GM21825 (cell line): ENCODE measurements around the gene CCT6B.

Experiments
- ATAC-seq: cut with Tn5 transposase; IDR thresholded peaks from one replicate; pipeline ENCODE4 v1.9.1; 2021; ENCODE audit warnings: mild to moderate bottlenecking, moderate library complexity; ENCODE audit not compliant: unreplicated experiment

CCT6B gene

DNA sequence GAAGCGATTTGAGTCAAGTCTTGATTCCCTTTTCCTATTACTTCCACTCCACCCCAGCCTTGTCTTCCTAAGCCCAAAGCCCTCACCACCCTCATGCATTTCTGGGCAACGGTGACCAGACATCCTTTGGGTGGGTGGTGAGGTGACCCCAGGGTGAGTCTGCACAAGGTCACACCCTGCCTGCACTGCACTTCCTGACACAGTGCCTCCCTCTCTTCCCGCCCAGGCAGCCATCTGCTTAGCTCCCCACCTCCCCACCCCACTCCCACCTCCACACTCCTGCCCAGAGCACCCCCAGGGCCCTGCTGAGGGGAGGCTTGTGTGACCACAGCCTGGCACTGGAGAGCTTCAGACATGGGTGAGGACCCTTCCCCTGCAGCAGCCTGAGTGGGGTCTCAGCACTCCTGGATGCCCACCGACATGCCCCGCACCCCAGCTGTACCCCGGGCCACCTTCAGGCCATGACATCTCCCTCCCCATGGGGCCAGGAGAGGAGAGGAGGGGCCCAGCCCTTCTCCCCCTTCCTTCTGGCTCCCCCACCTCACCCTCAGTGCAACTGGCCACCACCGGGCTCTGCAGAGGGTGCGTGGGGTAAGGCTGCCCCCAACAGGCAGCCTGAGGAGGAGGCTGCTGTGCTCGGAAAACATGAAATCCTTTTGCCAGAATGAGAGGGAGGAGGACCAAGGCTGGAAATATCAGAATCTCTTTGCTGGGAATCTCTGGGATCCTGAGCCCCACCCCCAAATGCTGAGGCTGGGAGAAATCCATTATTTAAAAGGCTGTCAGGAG, 68.6 kb downstream of the CCT6B start:
- no peak for ATAC-seq

DNA sequence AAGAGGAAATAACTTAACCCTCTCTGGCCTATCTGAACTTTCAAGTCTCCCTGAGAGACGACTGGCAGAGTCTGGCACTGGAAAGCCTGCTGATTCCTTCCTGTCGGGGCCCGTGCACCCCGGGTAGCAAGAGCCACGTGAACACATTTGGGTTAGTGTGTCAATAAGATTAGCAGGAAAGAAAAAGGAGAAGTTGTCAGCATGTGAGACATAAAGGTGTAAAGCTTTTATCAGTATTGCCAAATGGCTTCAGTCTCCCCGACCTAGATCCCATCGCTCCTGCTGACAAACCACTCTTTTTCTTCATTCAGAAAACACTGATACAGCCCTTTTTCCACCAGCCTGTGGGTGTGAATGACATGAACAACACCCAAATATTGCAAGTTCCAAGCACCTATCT, 74.4 kb downstream of the CCT6B start:
- no peak for ATAC-seq

DNA sequence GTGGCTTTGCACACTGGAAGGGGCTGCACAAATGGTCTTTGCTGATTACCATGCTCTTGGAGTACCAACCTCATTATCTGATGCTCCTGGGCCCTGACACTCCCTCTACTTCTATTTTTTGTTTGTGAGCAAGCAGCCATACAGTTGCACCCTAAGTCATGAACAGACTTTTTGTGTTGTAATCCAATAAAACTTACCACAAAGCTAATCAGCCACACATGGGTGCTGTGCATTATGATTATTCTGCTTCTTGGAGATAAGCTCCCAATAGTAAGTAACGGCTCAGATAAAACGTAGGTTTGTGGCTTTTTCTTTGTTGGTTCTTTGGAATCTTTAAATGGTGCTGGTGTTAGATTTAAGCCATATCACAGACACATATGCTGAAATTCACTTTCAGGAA, 76.2 kb downstream of the CCT6B start:
- no peak for ATAC-seq

DNA sequence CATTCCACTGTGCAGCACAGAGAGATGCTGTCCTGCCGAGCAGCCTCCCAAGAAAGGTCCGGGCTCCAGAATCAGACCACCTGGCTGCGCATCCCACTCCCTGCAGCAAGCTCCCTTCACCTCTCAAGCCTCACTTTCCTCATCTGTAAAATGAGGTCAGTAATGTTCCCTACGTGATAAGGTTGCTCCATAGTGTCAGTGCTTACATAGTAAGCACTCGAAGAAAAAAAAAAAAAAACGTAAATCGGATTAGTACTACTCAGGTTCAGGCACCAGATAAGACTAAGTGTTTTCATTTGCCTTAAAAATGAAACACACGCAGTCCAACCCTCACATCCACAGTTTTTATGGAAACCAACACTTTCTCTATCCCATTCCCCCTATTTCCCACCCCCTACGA, 76.7 kb downstream of the CCT6B start:
- ATAC-seq, result no peak

DNA sequence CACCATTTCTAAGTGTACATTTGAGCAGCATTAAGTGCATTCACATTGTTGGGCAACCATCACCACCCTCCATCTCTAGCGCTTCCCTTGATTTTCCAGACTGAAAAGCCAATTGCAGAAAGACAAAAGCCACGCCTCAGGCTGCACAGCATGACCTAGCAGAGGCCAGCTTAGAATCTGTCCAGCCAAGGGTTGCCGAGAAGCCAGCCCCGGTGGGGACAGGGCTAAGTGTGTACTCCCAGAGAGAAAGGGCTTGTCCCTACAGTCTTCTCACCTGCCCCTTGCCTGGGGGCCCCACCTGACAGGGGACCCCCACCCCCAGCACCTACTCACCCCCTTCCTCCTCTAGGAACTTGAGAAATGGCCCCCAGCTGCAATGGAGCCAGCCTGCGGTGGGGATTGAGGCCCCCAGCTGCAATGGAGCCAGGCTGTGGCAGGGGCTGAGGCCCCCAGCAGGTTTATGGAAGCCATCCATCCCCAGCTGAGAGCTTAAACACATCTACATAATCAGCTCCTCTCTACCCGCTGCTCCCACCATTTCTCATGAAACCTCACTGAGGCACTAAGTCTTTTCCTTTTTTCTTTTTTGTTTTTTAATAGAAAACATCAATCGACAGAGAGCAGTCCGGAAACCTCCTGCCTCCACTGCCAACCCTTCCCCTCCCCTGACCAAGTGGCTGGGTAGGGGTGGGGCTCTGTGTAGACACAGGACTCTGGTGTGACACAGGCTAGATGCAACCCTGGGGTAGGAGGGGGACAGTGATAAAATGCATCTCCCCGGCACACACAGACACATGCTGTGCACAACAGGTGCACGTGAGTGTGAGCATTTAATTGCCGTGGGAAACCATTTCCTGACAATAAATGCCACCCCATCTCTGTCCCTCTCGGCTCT, 77.9 kb downstream of the CCT6B start:
- ATAC-seq, result no peak

DNA sequence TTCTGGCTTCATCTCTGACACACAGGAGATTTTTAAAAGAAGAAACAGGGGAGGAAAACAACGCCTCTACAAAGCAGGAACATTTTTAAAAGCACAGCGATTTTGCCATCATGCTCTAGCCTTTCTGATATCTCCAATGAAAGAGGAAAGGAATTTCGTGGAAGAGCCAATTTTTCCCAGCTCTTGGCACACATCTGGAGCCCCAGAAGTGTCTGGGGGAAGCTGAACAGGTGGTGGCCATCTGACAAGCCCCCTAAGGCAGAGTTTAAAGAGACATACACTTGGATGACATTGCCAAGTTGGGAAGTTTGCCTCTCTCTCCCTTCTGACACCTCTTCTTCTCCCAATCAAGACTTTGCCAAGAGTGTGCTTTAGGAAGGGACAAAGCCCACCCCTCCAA, 82.1 kb downstream of the CCT6B start:
- no peak for ATAC-seq
